H1 (cell line): ENCODE results near the gene COL2A1. TPM values are rescaled to one million over a fixed set of nuclear protein-coding genes. Genes with fewer than 3 reads are reported as not detected.
"Not testable (repeated sequence)": the region's sequence is repeated elsewhere in the genome, so short reads cannot be mapped to it uniquely, and the experiment has no call there.

Experiments
- CTCF ChIA-PET: fragments of 300-600 bp; sonication (Branson Sonifier 250); formaldehyde crosslinking; loops from one replicate; lab custom pipeline; 2021; ENCODE audit not compliant: partially characterized antibody; lab: Charles Lee
- POLR2A ChIA-PET: fragments of 300-600 bp; sonication (Branson Sonifier 250); formaldehyde crosslinking; loops from one replicate; lab custom pipeline; 2021; ENCODE audit warnings: inconsistent platforms; ENCODE audit not compliant: partially characterized antibody; lab: Charles Lee
- DNase-seq, 2 experiments: peaks; one replicate each; pipeline versions ENCODE4 v3.0.0 to v3.0.0-alpha.2; 2010 to 2022; ENCODE audit warnings: low spot score in 2 of 2, low read depth in 1 of 2, mixed read lengths in 1 of 2
- FAIRE-seq: peaks from 2 replicates; lab custom pipeline; 2011; peaks lifted over from hg19 to GRCh38; lab: Jason Lieb, UNC
- H2AFZ ChIP-seq: 2 replicates; pipeline ENCODE4 v1.8.1; 2012; ENCODE audit warnings: low read length, inconsistent platforms
- H2AK5ac ChIP-seq: 2 replicates; pipeline ENCODE4 v1.6.1; 2013; ENCODE audit warnings: low read depth, low read length
- H2BK120ac ChIP-seq: replicated peaks from 2 replicates; pipeline ENCODE3; 2013; ENCODE audit warnings: low read depth, low read length, inconsistent platforms
- H2BK12ac ChIP-seq: 2 replicates; pipeline ENCODE4 v1.6.1; 2013; ENCODE audit warnings: low read depth, low read length
- H2BK15ac ChIP-seq: 2 replicates; pipeline ENCODE4 v1.6.1; 2013; ENCODE audit warnings: low read length
- H2BK20ac ChIP-seq: 2 replicates; pipeline ENCODE4 v1.6.1; 2013; ENCODE audit warnings: low read length
- H2BK5ac ChIP-seq: 2 replicates; pipeline ENCODE4 v1.6.1; 2013; ENCODE audit warnings: low read depth, low read length
- H3K14ac ChIP-seq: 2 replicates; pipeline ENCODE4 v1.6.1; 2013; ENCODE audit warnings: inconsistent platforms; ENCODE audit not compliant: insufficient read length
- H3K18ac ChIP-seq: 2 replicates; pipeline ENCODE4 v1.6.1; 2013; ENCODE audit warnings: low read length; ENCODE audit errors: extremely low read depth
- H3K23ac ChIP-seq: 2 replicates; pipeline ENCODE4 v1.6.1; 2013; ENCODE audit warnings: inconsistent platforms; ENCODE audit not compliant: insufficient read length
- H3K23me2 ChIP-seq: 2 replicates; pipeline ENCODE4 v1.6.1; 2013; ENCODE audit warnings: low read depth, low read length
- H3K27ac ChIP-seq: 2 replicates; pipeline ENCODE4 v1.6.1; 2011; ENCODE audit warnings: low read depth, low read length, inconsistent platforms
- H3K27me3 ChIP-seq, 4 experiments: replicated peaks in 1 of 4; 1 replicate in 1 of 4; 2 replicates in 3 of 4; pipeline versions ENCODE4 v1.6.1 to v1.8.1; 2011 to 2013; ENCODE audit warnings: low read length in 3 of 4, mild to moderate bottlenecking in 3 of 4, inconsistent platforms in 2 of 4, mixed read lengths in 2 of 4, moderate library complexity in 1 of 4; ENCODE audit not compliant: control insufficient read depth in 3 of 4, insufficient read depth in 3 of 4; ENCODE audit errors: extremely low read depth in 1 of 4
- H3K36me3 ChIP-seq, 4 experiments: 2 replicates each; pipeline versions ENCODE4 v1.6.1 to v1.8.1; 2011 to 2013; ENCODE audit warnings: mild to moderate bottlenecking in 4 of 4, low read length in 3 of 4, moderate library complexity in 2 of 4, control low read depth in 1 of 4, inconsistent platforms in 1 of 4; ENCODE audit not compliant: insufficient read depth in 4 of 4, control insufficient read depth in 2 of 4
- H3K4ac ChIP-seq: replicated peaks from 2 replicates; pipeline ENCODE3; 2013; ENCODE audit warnings: low read length, low read depth, mixed read lengths, inconsistent platforms; ENCODE audit not compliant: insufficient read length
- H3K4me1 ChIP-seq, 4 experiments: replicated peaks in 1 of 4; 1 replicate in 1 of 4; 2 replicates in 3 of 4; pipeline versions ENCODE4 v1.6.1 to v1.8.1; 2011 to 2013; ENCODE audit warnings: low read length in 3 of 4, inconsistent platforms in 2 of 4, mixed read lengths in 1 of 4; ENCODE audit not compliant: insufficient read depth in 4 of 4, control insufficient read depth in 3 of 4
- H3K4me2 ChIP-seq, 2 experiments: 2 replicates each; pipeline versions ENCODE4 v1.6.1 to v1.8.1; 2011 to 2013; ENCODE audit warnings: low read depth in 2 of 2, low read length in 2 of 2, control low read depth in 1 of 2, inconsistent platforms in 1 of 2, mild to moderate bottlenecking in 1 of 2; ENCODE audit not compliant: insufficient read depth in 1 of 2
- H3K4me3 ChIP-seq, 4 experiments: fragments of 200-600, 300-600 bp in 1 of 4; sonication (generic), shearing (Covaris generic), sonication (Bioruptor Twin) in 1 of 4; 2 replicates each; pipeline versions ENCODE4 v1.5.1 to v1.8.1; 2011 to 2016; ENCODE audit warnings: low read length in 4 of 4, low read depth in 3 of 4, control low read depth in 2 of 4, inconsistent platforms in 2 of 4, mild to moderate bottlenecking in 2 of 4, mixed read lengths in 1 of 4, moderate library complexity in 1 of 4; ENCODE audit not compliant: insufficient read depth in 2 of 4; ENCODE audit errors: extremely low read depth in 1 of 4
- H3K56ac ChIP-seq: replicated peaks from 2 replicates; pipeline ENCODE3; 2013; ENCODE audit warnings: low read depth, mild to moderate bottlenecking, mixed read lengths, low read length, inconsistent platforms; ENCODE audit not compliant: insufficient read length
- H3K79me1 ChIP-seq: 2 replicates; pipeline ENCODE4 v1.6.1; 2013; ENCODE audit warnings: low read depth, low read length, control low read depth
- H3K79me2 ChIP-seq, 2 experiments: 2 replicates each; pipeline versions ENCODE4 v1.6.1 to v1.8.1; 2012 to 2013; ENCODE audit warnings: low read length in 2 of 2, mild to moderate bottlenecking in 2 of 2, inconsistent platforms in 1 of 2; ENCODE audit not compliant: insufficient read depth in 2 of 2, control insufficient read depth in 1 of 2
- H3K9ac ChIP-seq, 4 experiments: replicated peaks in 1 of 4; 1 replicate in 1 of 4; 2 replicates in 3 of 4; pipeline versions ENCODE4 v1.6.1 to v1.8.1; 2011 to 2013; ENCODE audit warnings: low read depth in 3 of 4, low read length in 3 of 4, control low read depth in 2 of 4, mild to moderate bottlenecking in 2 of 4, moderate library complexity in 2 of 4, inconsistent platforms in 1 of 4; ENCODE audit errors: extremely low read depth in 1 of 4
- H3K9me3 ChIP-seq, 2 experiments: 2 replicates each; pipeline versions ENCODE4 v1.6.1 to v1.8.1; 2012 to 2013; ENCODE audit warnings: mild to moderate bottlenecking in 2 of 2, moderate library complexity in 2 of 2, control low read depth in 1 of 2, inconsistent platforms in 1 of 2, low read depth in 1 of 2, low read length in 1 of 2, mixed read lengths in 1 of 2; ENCODE audit not compliant: insufficient read depth in 2 of 2
- H4K20me1 ChIP-seq, 2 experiments: replicated peaks in 1 of 2; 2 replicates each; pipeline versions ENCODE3 to v1.8.1; 2011 to 2013; ENCODE audit warnings: inconsistent platforms in 2 of 2, low read length in 2 of 2, mild to moderate bottlenecking in 1 of 2; ENCODE audit not compliant: insufficient read depth in 2 of 2, control insufficient read depth in 1 of 2
- H4K5ac ChIP-seq: 2 replicates; pipeline ENCODE4 v1.6.1; 2013; ENCODE audit warnings: low read length, low read depth, mixed read lengths, inconsistent platforms; ENCODE audit not compliant: insufficient read length
- H4K8ac ChIP-seq: 2 replicates; pipeline ENCODE4 v1.8.0; 2013; ENCODE audit warnings: mild to moderate bottlenecking, moderate library complexity, low read length, inconsistent platforms; ENCODE audit not compliant: insufficient read depth; ENCODE audit errors: extremely low read depth
- H4K91ac ChIP-seq: replicated peaks from 2 replicates; pipeline ENCODE3; 2013; ENCODE audit warnings: low read length, mixed read lengths, inconsistent platforms; ENCODE audit not compliant: insufficient read length
- EGR1 ChIP-seq: IDR thresholded peaks from 2 replicates; pipeline ENCODE4 v1.6.1; 2011; ENCODE audit warnings: low read depth, low read length, borderline replicate concordance
- EZH2 ChIP-seq: fragments of 200-600 bp; sonication (generic); IDR thresholded peaks from 2 replicates; pipeline ENCODE4 v1.7.1; 2012; ENCODE audit warnings: low read depth, mild to moderate bottlenecking, moderate library complexity, low read length, inconsistent platforms; ENCODE audit not compliant: severe bottlenecking
- KDM4A ChIP-seq: IDR thresholded peaks from one replicate; pipeline ENCODE4 v1.7.1; 2012; ENCODE audit warnings: low read depth, mild to moderate bottlenecking, moderate library complexity, low read length, inconsistent platforms; ENCODE audit not compliant: severe bottlenecking
- MAX ChIP-seq: IDR thresholded peaks from 2 replicates; pipeline ENCODE4 v1.6.1; 2012; ENCODE audit warnings: inconsistent platforms
- RAD21 ChIP-seq, 2 experiments: IDR thresholded peaks in 1 of 2; conservative IDR thresholded peaks in 1 of 2; 2 replicates each; pipeline ENCODE4 v1.6.1; 2011; ENCODE audit warnings: low read depth in 2 of 2, low read length in 2 of 2, improper control_type of control experiment in 1 of 2, inconsistent platforms in 1 of 2, mild to moderate bottlenecking in 1 of 2, moderate library complexity in 1 of 2
- RNF2 ChIP-seq: fragments of 200-900, 300-1000 bp; sonication (generic); IDR thresholded peaks from 2 replicates; pipeline ENCODE4 v1.7.1; 2016; ENCODE audit warnings: borderline replicate concordance, low read depth, mild to moderate bottlenecking, antibody characterized with exemption, low read length; ENCODE audit not compliant: poor library complexity, severe bottlenecking; ENCODE audit errors: missing control alignments
- SIRT6 ChIP-seq: IDR thresholded peaks from one replicate; pipeline ENCODE4 v1.7.1; 2012; ENCODE audit warnings: low read length, inconsistent platforms
- YY1 ChIP-seq: IDR thresholded peaks from 2 replicates; pipeline ENCODE4 v1.6.1; 2011; ENCODE audit warnings: low read depth, mild to moderate bottlenecking, low read length
- WGBS, 2 experiments: shearing (Covaris generic) in 1 of 2; methylation state at CpG; one replicate each; pipeline versions ENCODE4 v1.1.6 to v1.1.7; 2013 to 2015; ENCODE audit warnings: low lambda C conversion rate in 2 of 2, mixed read lengths in 2 of 2, inconsistent platforms in 1 of 2, low coverage in 1 of 2, missing lambda C conversion rate in 1 of 2; ENCODE audit not compliant: insufficient replicate concordance in 2 of 2, insufficient coverage in 1 of 2, insufficient read length in 1 of 2; ENCODE audit errors: extremely low coverage in 1 of 2, missing lambda C conversion rate in 1 of 2; 5-methylcytosine and 5-hydroxymethylcytosine counted together
- polyA plus RNA-seq, 7 experiments: library from polyadenylated mRNA; depleted of rRNA in 3 of 7; stranded (reverse) in 5 of 7; unstranded in 2 of 7; fragments of >200 nt in 5 of 7; fragments of 200-250 nt in 2 of 7; gene quantifications; 1 replicate in 5 of 7; 2 replicates in 1 of 7; 4 replicates in 1 of 7; pipeline versions ENCODE4 v1.2.1 to v1.2.3, GENCODE V29; 2011 to 2013; ENCODE audit warnings: missing spikeins in 2 of 7, mixed read lengths in 2 of 7
- total RNA-seq: library from RNA; stranded (reverse); fragmentation: NEBNext Ultra II Directional; extraction: Animal tissue kit (Norgen Biotek cat#: 25700); gene quantifications from 2 replicates; pipeline ENCODE4 v1.2.1, GENCODE V29; 2021

COL2A1 gene
- total and polyA plus RNA-seq, 2 of the 8 experiments (the other 6 are each of a cell fraction or from before 2014, with no cell fraction given) = 4.2 to 14.6 TPM

GRCh38 chr12:47962198-47962597 is 42.1 kb downstream of the COL2A1 start (continued):
- TF ChIP-seq EGR1 (no peak), YY1 (no peak), RNF2 (no peak), RAD21 (IDR thresholded peaks at IDR 0.05 in 1 of 2, conservative IDR thresholded peaks at IDR 0.05 in 1 of 2; ENCODE audit: low read depth in 2 of 2, low read length in 2 of 2) (no peak), KDM4A (no peak), MAX (no peak), SIRT6 (no peak), EZH2 (no peak)

GRCh38 chr12:47957671-47958070 is 46.6 kb downstream of the COL2A1 start:
- H3K27ac ChIP-seq, H2AFZ ChIP-seq, H3K14ac ChIP-seq, H3K23ac ChIP-seq, H2BK12ac ChIP-seq, H3K23me2 ChIP-seq, H3K27me3 ChIP-seq, H2BK20ac ChIP-seq, H3K4me2 ChIP-seq, H2BK15ac ChIP-seq, H4K5ac ChIP-seq, H4K20me1 ChIP-seq, H3K79me1 ChIP-seq, FAIRE-seq, H3K36me3 ChIP-seq, H3K4me1 ChIP-seq, H3K56ac ChIP-seq, H2BK5ac ChIP-seq, POLR2A ChIA-PET, H3K18ac ChIP-seq, H3K4me3 ChIP-seq, H4K91ac ChIP-seq, H3K4ac ChIP-seq, H3K79me2 ChIP-seq, H2AK5ac ChIP-seq, DNase-seq, H4K8ac ChIP-seq, H2BK120ac ChIP-seq, H3K9ac ChIP-seq: not testable (repeated sequence)
- peaks cover 23 to 28% of the 10 kb centered on the region in 2 experiments for H3K9me3 ChIP-seq
- CTCF ChIA-PET = interaction anchor here (0.7 to 2.5 kb wide), 5 partner anchors 9 to 122 kb away, joined by 3 to 16 read pairs (median 4); partner anchors contain the start of gene VDR
- WGBS, 2 experiments = 100% methylated on average over 1 of the region's 1 CpG; no CpG with 5 or more reads in 1 of the 2 experiments
